ENCODE measurements around the gene UQCRH. TPM values are rescaled to one million over a fixed set of nuclear protein-coding genes. Genes with fewer than 3 reads are reported as not detected.

The UQCRH gene
- total and polyA plus RNA-seq, 2 of the 4 experiments (the other 2 are of a cell fraction) = 347 to 736 TPM

GRCh38 chr1:46341222-46342083 is 38.0 kb downstream of the UQCRH start (continued):
- TF ChIP-seq CEBPB (IDR thresholded peaks at IDR 0.05; ENCODE audit: low read depth, low read length) = no peak
- TF ChIP-seq RFX5 (IDR thresholded peaks at IDR 0.05; ENCODE audit: low read depth, low read length) = no peak
- TF ChIP-seq POLR2A (IDR thresholded peaks at IDR 0.05; ENCODE audit: low read depth, low read length) = no peak

GRCh38 chr1:46342084-46342656 is 38.7 kb downstream of the UQCRH start:
- H3K9me1 ChIP-seq (ENCODE audit: insufficient read depth, low read length) = peaks cover 7% of the 10 kb centered on the region; the same call in 1 of the 2 replicates
- H3K56ac ChIP-seq (ENCODE audit: extremely low read depth, insufficient read depth, low read length) = no peak overlapping the region
- no peak overlapping the region for H2BK20ac ChIP-seq (ENCODE audit: low read depth, low read length)
- no peak overlapping the region for H3K18ac ChIP-seq (ENCODE audit: low read depth, low read length)
- H4K5ac ChIP-seq (ENCODE audit: low read depth, low read length) = no peak overlapping the region
- no peaks in the 10 kb centered on the region for H4K20me1 ChIP-seq (ENCODE audit: insufficient read depth, low read length)
- intact Hi-C loops (cut with micrococcal nuclease) = no loop called here
- H3K14ac ChIP-seq (replicated peaks; ENCODE audit: low read depth, low read length) = no peak overlapping the region
- H2BK120ac ChIP-seq (ENCODE audit: low read depth, low read length) = no peak overlapping the region
- H2BK15ac ChIP-seq (ENCODE audit: low read depth, low read length) = no peak overlapping the region
- peak overlapping the region in 1 of 2 experiments; percentile 24; a peak in 1 of 4 replicates for H4K8ac ChIP-seq (ENCODE audit: low read depth in 2 of 2, low read length in 2 of 2)
- H3K27me3 ChIP-seq (ENCODE audit: control insufficient read depth, insufficient read depth, low read length) = no peaks in the 10 kb centered on the region
- H2AK9ac ChIP-seq (replicated peaks; ENCODE audit: low read depth, low read length, poor library complexity) = peak overlapping the region; percentile 83
- peaks cover 10 to 42% of the 10 kb centered on the region in 2 experiments for H3K79me1 ChIP-seq (ENCODE audit: low read depth in 1 of 2, low read length in 2 of 2)
- H2AK5ac ChIP-seq (ENCODE audit: low read depth, low read length) = 0 out of 2 replicates have a peak overlapping the region, but pooled peaks have one; percentile 4
- peaks cover 4% of the 10 kb centered on the region for H3K4me1 ChIP-seq (ENCODE audit: control insufficient read depth, insufficient read depth, low read length)
- no TSS peak for BruUV-seq (replicated peaks)
- ChIA-PET CTCF (no interaction called here), POLR2A (ENCODE audit: unreplicated experiment) (no interaction called here)
- H4K91ac ChIP-seq (ENCODE audit: insufficient read depth, low read depth, low read length) = no peak overlapping the region
- H3K36me3 ChIP-seq (ENCODE audit: control insufficient read depth, insufficient read depth, low read length) = peaks cover 19% of the 10 kb centered on the region
- no peak overlapping the region for H3K4me2 ChIP-seq (ENCODE audit: low read depth, low read length)
- dilution Hi-C loops (cut with HindIII; ENCODE audit: low sequenced_read_pairs, unreplicated experiment) = no loop called here
- no peak overlapping the region for H3K9ac ChIP-seq (ENCODE audit: low read depth, low read length)
- DNase-seq = peak; percentile 55
- no peak for ATAC-seq (ENCODE audit: low read depth)
- WGBS, 2 experiments (ENCODE audit: extremely low coverage in 2 of 2, insufficient read length in 1 of 2) = 95% methylated on average over 6 of the region's 6 CpGs; no CpG with 5 or more reads in 1 of the 2 experiments
- no peak overlapping the region for H3K4ac ChIP-seq (ENCODE audit: low read depth, low read length)
- H3K4me3 ChIP-seq (ENCODE audit: insufficient read depth, low read depth, low read length) = no peak overlapping the region
- H3K9me3 ChIP-seq (ENCODE audit: control insufficient read depth, insufficient read depth, low read length) = no peaks in the 10 kb centered on the region
- H3K27ac ChIP-seq (ENCODE audit: insufficient read depth, low read length) = no peak overlapping the region
- in situ Hi-C loops (cut with MboI; ENCODE audit: low sequenced_read_pairs) = no loop called here
- H2BK5ac ChIP-seq (ENCODE audit: low read depth, low read length, poor library complexity, severe bottlenecking) = no peak overlapping the region
- TF ChIP-seq CTCF (conservative IDR thresholded peaks at IDR 0.05; ENCODE audit: low read depth, low read length) (peak; percentile 37), ELK1 (IDR thresholded peaks at IDR 0.05; ENCODE audit: borderline replicate concordance, low read depth, low read length) (no peak), MAZ (IDR thresholded peaks at IDR 0.05; ENCODE audit: borderline replicate concordance, low read depth, low read length) (0 out of 2 replicates have a peak, but pooled peaks have one; percentile 15)
- no peak overlapping the region for H3K23ac ChIP-seq (ENCODE audit: low read depth, low read length)
- H2AFZ ChIP-seq (replicated peaks; ENCODE audit: low read length, poor library complexity) = no peak overlapping the region

All from IMR-90 (cell line).